Gastrocnemius medialis (tissue), 4 donors: Measurements from ENCODE around the gene SAYSD1.

Source experiments
- CTCF ChIP-seq, 5 experiments: fragments of 450-650 bp in 3 of 5; fragments of 200-600 bp in 2 of 5; sonication (generic) in 2 of 5; IDR thresholded peaks in 4 of 5; conservative IDR thresholded peaks in 1 of 5; 1 replicate in 4 of 5; 2 replicates in 1 of 5; pipeline ENCODE4 v1.5.1; 2016 to 2019; ENCODE audit warnings: antibody characterized with exemption in 5 of 5, mild to moderate bottlenecking in 3 of 5, moderate library complexity in 3 of 5
- POLR2A ChIP-seq, 2 donors: fragments of 450-650 bp; IDR thresholded peaks; one replicate each; pipeline ENCODE4 v1.6.1; 2017; ENCODE audit warnings: antibody characterized with exemption in 2 of 2, mild to moderate bottlenecking in 2 of 2, moderate library complexity in 2 of 2

- TF ChIP-seq CTCF (IDR thresholded peaks at IDR 0.05 in 4 of 5, conservative IDR thresholded peaks at IDR 0.05 in 1 of 5) (no peak), POLR2A (IDR thresholded peaks at IDR 0.05) (no peak)
Measured at GRCh38 chr6:39083231-39083634, 31.8 kb downstream of the SAYSD1 start.
